GM12891 (cell line): ENCODE measurements around the gene ACOT8.
"Not testable (repeated sequence)": the region's sequence is repeated elsewhere in the genome, so short reads cannot be mapped to it uniquely, and the experiment has no call there.

Experiments
- POLR2A ChIP-seq: IDR thresholded peaks from 2 replicates; pipeline ENCODE4 v1.6.1; 2011; ENCODE audit warnings: low read depth, low read length, control low read depth
- POU2F2 ChIP-seq: IDR thresholded peaks from 2 replicates; pipeline ENCODE4 v1.6.1; 2011; ENCODE audit warnings: low read depth, mild to moderate bottlenecking, control low read depth, low read length, moderate library complexity
- TAF1 ChIP-seq: IDR thresholded peaks from 2 replicates; pipeline ENCODE4 v1.6.1; 2011; ENCODE audit warnings: low read depth, low read length, control low read depth

GRCh38 chr20:45874104-45874481, 16.9 kb upstream of the ACOT8 start:
- not testable (repeated sequence) for TF ChIP-seq TAF1, POU2F2, POLR2A
